SK-N-MC (cell line): ENCODE data around the gene SEC22A.

ENCODE experiments used
- EZH2 ChIP-seq: fragments of 200-600 bp; sonication (generic); IDR thresholded peaks from one replicate; pipeline ENCODE4 v1.6.1; 2017; ENCODE audit warnings: antibody characterized with exemption
- FOXP2 ChIP-seq: optimal IDR thresholded peaks from 2 replicates; pipeline ENCODE3; 2011; ENCODE audit warnings: mild to moderate bottlenecking, moderate library complexity; ENCODE audit not compliant: insufficient read depth; ENCODE audit errors: extremely low read length, control extremely low read depth
- POLR2AphosphoS5 ChIP-seq: IDR thresholded peaks from 2 replicates; pipeline ENCODE4 v1.6.1; 2012; ENCODE audit warnings: mild to moderate bottlenecking, low read depth, low read length, borderline replicate concordance

DNA sequence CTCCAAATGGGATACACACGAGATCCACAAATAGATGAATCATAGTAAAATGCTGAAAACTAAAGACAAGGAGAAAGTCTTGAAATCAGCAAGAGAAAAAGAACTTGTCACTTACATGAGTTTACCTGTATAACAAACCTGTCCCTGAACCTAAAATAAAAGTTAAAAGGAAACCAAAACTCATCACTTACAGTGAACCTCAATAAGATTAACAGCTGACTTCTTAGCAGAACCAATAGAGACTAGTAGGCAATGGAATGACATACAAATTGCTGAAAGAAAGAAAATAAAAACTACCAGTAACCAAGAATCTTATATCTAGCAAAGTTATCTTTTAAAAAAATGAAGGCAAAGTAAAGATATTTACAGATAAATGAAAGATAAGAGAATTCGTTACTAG is 27.4 kb downstream of the SEC22A start:
- TF ChIP-seq EZH2: no peak
- no peak for TF ChIP-seq POLR2AphosphoS5
- no peak for TF ChIP-seq FOXP2
